Measurements from ENCODE around the gene CTDNEP1.

The CTDNEP1 gene

GRCh38 chr17:7251661-7252175 is at the start of gene CTDNEP1:
Gene CTDNEP1, minus strand, starts transcription at chr17:7251734. Its CDS starts 438 bp downstream, at chr17:7251296.
- DNase-seq: peak; percentile 97 to 99

DNA sequence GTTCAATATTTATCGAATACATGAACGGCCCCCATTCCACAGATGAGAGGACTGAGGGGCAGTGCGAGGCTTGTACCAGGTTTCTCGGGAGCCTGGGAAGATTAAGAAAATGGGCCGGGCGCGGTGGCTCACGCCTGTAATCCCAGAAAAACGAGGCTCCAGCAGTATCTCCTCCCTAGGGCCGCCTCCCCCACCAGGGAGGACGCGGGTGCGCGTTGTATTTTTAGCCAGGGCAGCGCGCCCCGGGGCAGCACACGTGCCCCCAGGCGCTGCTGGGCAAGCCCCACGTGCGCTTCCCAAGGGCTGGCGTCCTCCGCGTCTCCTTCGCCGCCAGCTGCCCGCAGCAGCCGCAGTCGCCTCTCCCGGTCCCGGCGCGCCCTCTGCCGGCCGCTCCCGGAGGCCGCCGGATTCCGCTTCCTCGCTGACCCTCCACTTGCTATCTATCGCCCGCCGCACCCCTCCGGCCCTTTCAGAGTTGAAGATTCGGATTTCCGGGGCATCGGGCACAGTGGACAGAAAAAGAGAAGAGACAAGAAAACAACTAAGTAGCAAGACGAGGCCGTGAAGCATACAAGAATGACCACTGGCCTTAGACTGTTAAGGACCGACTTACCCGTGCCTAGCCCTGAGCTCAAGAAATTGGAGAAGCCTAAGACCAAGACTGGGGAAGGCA is 44.8 kb upstream of the CTDNEP1 start:
- DNase-seq: peak; percentile 61 to 72

GRCh38 chr17:7295230-7296180 is 44.0 kb upstream of the CTDNEP1 start:
- DNase-seq: no peak

GRCh38 chr17:7294614-7295153 is 43.1 kb upstream of the CTDNEP1 start, which contains the start of gene YBX2:
Gene YBX2, minus strand, starts transcription at chr17:7294639. Its CDS starts 139 bp downstream, at chr17:7294500.
- DNase-seq: no peak

DNA sequence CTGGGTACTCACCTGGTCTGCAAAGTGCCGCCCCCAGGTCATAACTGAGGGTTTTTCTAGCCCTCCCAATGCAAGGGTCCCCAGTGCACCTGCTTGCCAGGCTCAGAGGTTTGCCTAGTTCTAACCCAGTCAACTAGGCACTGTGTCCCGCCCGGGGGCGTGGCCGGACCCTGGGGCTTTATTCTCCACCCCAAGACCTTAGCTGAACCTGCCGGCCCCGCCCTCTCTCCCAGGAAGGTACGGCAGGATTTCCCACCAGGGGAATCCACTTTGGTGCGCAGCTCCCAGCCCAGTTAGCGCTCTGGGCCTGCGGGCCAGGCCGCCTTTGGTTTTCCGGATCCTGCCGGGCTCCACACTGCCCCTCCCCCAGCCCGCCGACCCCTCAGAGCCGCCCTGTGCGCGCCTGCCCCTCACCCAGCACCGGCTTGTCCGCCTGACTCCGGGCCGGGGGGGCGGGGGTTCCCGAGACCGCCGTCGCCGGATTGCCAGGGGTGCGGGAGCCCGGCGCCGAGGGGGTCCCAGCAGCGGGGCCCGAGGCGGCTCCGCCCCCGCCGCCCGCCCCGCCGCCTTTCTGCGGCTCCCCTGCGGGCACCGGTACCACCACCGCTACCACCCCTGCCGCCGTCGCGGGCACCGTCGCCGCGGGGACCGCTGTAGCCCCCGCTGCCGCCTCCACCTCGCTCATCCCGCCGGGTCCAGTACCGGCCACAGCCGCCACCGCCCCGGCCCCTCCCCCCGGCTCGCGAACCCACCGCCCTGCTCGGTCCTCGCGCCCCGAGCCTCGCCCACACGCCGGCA is 42.5 kb upstream of the CTDNEP1 start:
- DNase-seq: no peak

GRCh38 chr17:7293159-7293558 is 41.6 kb upstream of the CTDNEP1 start:
- DNase-seq: no peak

DNA sequence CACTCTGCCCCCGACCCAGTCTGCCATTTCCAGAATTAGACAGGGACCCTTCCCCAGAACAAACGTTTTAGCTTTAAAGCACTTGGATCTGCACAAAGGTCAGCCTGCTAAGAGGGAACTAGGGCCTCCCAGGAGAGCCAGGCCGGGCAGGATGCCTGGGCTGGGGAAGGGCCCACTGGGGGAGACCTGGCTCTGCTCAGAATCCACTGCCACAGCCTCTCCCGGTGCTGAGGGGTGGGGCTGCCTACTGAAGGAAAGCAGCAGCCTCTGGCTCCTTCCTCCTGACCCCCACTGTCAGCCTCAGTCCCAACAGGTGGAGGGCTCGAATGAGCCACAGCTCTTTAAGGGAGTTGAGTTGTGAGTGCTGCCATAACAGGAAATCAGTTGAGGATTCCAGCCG is 41.2 kb upstream of the CTDNEP1 start:
- no peak for DNase-seq

- no peak for DNase-seq
Measured at GRCh38 chr17:7292194-7292593, 40.7 kb upstream of the CTDNEP1 start.

DNA sequence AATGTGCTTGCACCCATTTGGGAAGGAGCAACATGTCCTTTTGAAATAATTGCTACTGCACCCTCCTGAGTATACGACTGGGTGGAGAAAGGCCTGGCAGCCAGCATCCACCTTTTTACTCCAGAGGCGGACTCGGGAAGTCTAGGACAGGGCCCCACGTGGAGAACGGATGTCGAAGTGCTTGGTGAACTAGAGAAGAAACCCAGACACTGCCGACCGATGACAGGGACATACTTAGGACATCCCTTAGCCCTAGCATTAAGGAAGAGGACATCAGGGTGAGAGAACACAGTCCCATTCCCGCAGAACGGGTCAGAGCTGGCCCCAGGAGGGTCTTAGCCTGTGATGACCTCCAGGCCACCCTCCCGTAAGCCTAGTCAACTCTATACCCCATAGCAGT is 39.2 kb upstream of the CTDNEP1 start:
- DNase-seq: no peak

DNA sequence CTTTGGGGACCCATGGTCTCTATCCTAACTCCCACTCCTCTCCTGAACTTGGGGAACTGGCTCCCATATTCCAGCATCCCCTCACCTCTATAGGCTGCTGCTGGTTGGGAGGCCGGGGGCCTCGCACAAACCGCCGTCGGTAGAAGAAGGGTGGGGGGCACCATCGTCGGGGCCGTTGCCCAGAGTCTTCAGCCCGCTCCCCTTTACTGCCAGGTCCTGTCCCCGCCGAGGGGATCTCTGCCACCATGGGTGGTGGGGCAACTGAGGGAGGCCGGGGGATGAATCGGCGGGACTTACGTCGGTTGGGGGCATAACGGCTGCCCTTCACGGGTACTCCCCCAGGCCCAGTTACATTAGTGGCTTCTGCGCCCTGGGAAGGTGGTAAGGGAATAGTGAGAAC is 38.6 kb upstream of the CTDNEP1 start:
- no peak for DNase-seq

DNA sequence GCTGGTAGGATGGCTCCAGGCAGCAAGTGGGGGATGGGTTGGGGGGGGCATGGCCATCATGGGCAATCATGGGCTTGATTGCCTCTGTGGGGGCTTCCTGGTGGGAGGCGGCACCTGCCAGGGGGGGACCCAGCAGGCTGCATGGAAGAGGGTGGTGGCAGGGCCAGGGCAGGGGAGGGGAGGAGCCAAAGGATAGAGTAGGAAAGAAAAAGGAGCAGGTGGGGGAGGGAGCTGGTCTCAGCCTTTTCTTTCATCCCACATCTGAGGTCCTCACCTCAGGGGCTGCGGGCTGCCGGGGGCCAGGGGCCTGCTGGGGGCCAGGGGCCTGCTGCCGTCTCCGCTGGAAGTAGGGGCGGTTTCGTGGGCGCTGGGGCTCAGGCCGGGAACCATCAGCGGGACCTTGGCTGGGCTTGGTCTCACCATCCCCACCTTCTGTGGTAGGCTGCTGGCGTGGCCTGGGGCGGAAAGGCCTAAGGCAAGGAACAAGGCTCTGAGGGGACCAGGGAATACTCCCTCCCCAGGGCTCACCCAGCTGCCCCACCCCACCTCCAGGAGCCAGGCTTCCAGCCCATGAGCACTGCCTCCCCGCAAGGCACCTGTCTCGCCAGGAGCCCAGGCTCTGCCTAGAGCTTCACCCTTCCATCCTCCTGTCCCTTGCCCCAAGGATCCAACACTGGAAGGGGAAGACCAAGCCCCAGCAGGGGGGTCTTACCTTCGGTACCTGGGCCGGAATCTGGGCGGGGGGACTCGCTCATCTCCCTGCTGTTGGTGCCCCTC is 37.9 kb upstream of the CTDNEP1 start:
- no peak for DNase-seq

GRCh38 chr17:7285679-7286078 is 34.1 kb upstream of the CTDNEP1 start:
- no peak for DNase-seq

- no peak for DNase-seq
Measured at GRCh38 chr17:7284911-7285310, 33.4 kb upstream of the CTDNEP1 start.

DNA sequence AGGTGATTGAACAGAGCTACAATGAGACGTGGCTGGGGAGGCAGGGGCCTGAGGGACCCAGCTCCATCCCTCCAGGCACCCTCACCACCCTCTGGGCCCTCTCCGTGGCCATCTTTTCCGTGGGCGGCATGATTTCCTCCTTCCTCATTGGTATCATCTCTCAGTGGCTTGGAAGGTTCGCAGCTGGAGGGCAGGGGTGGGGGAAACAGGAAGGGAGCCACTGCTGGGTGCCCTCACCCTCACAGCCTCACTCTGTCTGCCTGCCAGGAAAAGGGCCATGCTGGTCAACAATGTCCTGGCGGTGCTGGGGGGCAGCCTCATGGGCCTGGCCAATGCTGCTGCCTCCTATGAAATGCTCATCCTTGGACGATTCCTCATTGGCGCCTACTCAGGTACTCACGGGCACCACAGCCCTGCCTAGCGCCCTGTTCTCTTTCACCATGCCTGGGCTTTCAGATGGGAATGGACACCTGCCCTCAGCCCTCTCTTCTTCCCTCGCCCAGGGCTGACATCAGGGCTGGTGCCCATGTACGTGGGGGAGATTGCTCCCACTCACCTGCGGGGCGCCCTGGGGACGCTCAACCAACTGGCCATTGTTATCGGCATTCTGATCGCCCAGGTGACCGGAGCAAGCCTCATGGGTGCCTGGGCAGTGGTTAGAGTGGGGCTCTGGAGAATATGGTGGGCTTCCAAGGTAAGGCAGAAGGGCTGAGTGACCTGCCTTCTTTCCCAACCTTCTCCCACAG is 32.1 kb upstream of the CTDNEP1 start:
- DNase-seq: no peak

DNA sequence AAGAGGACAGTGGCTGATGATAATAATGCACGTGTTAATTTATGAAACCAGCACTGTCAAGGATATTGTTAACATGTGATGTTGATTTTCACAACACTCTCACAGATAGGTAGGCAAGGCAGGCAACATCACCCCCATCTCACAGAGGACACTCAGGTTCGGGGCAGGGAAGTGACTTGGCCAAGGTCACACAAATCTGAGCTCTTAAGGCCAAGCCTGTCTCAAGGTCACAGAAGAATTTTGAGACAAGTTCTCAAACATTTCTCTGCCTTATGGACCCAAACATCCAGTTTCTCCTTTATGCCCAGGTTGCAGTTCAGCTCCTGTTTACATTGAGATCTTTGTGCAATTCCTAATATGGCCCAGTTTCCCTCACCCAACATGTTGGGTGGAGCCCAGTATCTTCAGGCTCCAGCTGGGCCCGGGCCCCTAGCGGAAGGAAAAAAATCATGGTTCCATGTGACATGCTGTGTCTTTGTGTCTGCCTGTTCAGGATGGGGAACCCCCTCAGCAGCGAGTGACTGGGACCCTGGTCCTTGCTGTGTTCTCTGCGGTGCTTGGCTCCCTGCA is 31.3 kb upstream of the CTDNEP1 start:
- DNase-seq: no peak

- DNase-seq: no peak
Measured at GRCh38 chr17:7281953-7282751, 30.6 kb upstream of the CTDNEP1 start.

DNA sequence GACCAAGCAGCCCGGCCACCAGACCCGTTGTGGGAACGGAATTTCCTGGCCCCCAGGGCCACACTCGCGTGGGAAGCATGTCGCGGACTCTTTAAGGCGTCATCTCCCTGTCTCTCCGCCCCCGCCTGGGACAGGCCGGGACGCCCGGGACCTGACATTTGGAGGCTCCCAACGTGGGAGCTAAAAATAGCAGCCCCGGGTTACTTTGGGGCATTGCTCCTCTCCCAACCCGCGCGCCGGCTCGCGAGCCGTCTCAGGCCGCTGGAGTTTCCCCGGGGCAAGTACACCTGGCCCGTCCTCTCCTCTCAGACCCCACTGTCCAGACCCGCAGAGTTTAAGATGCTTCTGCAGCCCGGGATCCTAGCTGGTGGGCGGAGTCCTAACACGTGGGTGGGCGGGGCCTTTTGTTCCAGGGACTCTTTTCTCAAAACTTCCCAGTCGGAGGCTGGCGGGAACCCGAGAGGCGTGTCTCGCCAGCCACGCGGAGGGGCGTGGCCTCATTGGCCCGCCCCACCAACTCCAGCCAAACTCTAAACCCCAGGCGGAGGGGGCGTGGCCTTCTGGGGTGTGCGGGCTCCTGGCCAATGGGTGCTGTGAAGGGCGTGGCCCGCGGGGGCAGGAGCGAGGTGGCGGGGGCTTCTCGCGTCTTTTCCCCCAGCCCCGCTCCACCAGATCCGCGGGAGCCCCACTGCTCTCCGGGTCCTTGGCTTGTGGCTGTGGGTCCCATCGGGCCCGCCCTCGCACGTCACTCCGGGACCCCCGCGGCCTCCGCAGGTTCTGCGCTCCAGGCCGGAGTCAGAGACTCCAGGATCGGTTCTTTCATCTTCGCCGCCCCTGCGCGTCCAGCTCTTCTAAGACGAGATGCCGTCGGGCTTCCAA is 29.8 kb upstream of the CTDNEP1 start, which contains the start of gene SLC2A4:
SLC2A4 (plus strand) TSS at position 645 of the 879 bp plus-strand sequence; CDS start at position 862, 217 bp downstream.
- DNase-seq: peak; percentile 8 to 65

GRCh38 chr17:7280519-7281073 is 29.1 kb upstream of the CTDNEP1 start:
- peak; percentile 58 to 66 for DNase-seq
